ENCODE results near the gene SRP68. TPM values are rescaled to one million over a fixed set of nuclear protein-coding genes. Genes with fewer than 3 reads are reported as not detected.
A peak's percentile ranks its signal among the peaks of the same experiment; 100 is the strongest.

Gene SRP68
- total RNA-seq, 4 donors from 2014 or later: 42.3 to 62.0 (median 49.6) TPM

- no peak for TF ChIP-seq CTCF (IDR thresholded peaks at IDR 0.05)
- DNase-seq (ENCODE audit: low spot score) (no peak), ATAC-seq (ENCODE audit: low FRiP score) (no peak)
Observed at GRCh38 chr17:76032073-76032779, 40.1 kb downstream of the SRP68 start.

- DNase-seq (ENCODE audit: low spot score) (no peak), ATAC-seq (ENCODE audit: low FRiP score) (peak; percentile 78)
- no peak for TF ChIP-seq CTCF (IDR thresholded peaks at IDR 0.05)
Observed at GRCh38 chr17:76027159-76027839, 45.0 kb downstream of the SRP68 start, which contains the start of gene EVPL. Gene EVPL (minus strand): TSS chr17:76027306. CDS start chr17:76027198, 108 bp downstream.

- DNase-seq (ENCODE audit: low spot score) (no peak), ATAC-seq (ENCODE audit: low FRiP score) (peak; percentile 26)
- no peak for TF ChIP-seq CTCF (IDR thresholded peaks at IDR 0.05)
Observed at GRCh38 chr17:76026714-76027158, 45.6 kb downstream of the SRP68 start.

GRCh38 chr17:76025294-76025693 is 47.0 kb downstream of the SRP68 start:
- ATAC-seq (ENCODE audit: low FRiP score): no peak
- DNase-seq (ENCODE audit: low spot score): no peak
- TF ChIP-seq CTCF (IDR thresholded peaks at IDR 0.05): no peak

GRCh38 chr17:76024353-76024752 is 48.0 kb downstream of the SRP68 start:
- no peak for ATAC-seq (ENCODE audit: low FRiP score)
- no peak for DNase-seq (ENCODE audit: low spot score)
- TF ChIP-seq CTCF (IDR thresholded peaks at IDR 0.05): no peak

- TF ChIP-seq CTCF (IDR thresholded peaks at IDR 0.05): no peak
- ATAC-seq (ENCODE audit: low FRiP score): no peak
- DNase-seq (ENCODE audit: low spot score): no peak
Observed at GRCh38 chr17:76023900-76024237, 48.4 kb downstream of the SRP68 start.

Data from omental fat pad (tissue), 4 donors.